ENCODE data around the gene KRT13.

Gene KRT13

GRCh38 chr17:41505007-41505808 lies at the start of gene KRT13:
KRT13 (minus strand) TSS chr17:41505612; CDS start chr17:41505550, 62 bp downstream.
- Mint-ChIP-seq H3K9me3 (no peaks in the 10 kb centered on the region), H3K27me3 (peaks cover 6% of the 10 kb centered on the region), H3K4me1 (peaks cover 7% of the 10 kb centered on the region), H3K4me3 (no peak within 1 kb of the TSS), H3K36me3 (no peaks in the 10 kb centered on the region), H3K27ac (no peak within 1 kb of the TSS)
- ATAC-seq (ENCODE audit: low read depth) (no peak), DNase-seq (ENCODE audit: low spot score in 2 of 2) (no peak)

DNA sequence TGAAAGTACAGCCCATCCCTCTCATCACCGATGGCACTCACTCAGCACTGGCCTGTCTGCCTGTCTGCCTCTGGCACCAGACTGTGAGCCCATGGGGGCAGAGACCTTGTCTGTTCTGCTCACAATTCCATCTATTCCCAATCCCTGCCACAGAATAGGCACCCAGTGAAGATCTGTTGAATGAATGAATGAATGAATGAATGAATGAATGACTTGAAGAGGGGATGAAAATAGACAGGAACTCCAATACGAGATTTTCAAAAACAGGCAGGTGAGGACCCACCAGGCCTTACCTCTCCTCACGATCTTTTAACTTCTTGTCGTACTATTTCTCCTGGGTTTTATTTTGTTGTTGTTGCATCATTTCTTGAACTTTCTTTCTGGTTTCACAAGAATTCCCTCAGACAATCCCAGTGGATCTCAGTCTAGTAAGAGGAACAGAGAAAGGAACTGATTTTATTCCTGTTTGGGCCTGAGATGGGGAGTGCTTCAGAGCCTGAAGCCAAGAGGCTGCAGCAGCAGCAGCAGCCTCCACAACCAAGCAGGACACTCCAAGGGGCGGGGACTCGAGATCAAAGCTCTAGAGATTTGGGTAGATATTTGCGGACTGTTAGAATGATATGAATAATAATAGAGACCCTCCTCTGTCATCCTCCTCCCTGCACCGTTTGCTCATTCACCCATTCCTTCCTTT lies 48.7 kb upstream of the KRT13 start:
- Mint-ChIP-seq H3K9me3 (no peaks in the 10 kb centered on the region), H3K4me3 (no peak overlapping the region), H3K4me1 (no peaks in the 10 kb centered on the region), H3K36me3 (no peaks in the 10 kb centered on the region), H3K27ac (no peak overlapping the region), H3K27me3 (peaks cover 23% of the 10 kb centered on the region)
- ATAC-seq (ENCODE audit: low read depth) (no peak), DNase-seq (ENCODE audit: low spot score in 2 of 2) (no peak)

GRCh38 chr17:41553176-41553575 lies 47.8 kb upstream of the KRT13 start:
- Mint-ChIP-seq H3K9me3 (no peaks in the 10 kb centered on the region), H3K4me1 (peaks cover 2% of the 10 kb centered on the region), H3K4me3 (no peak overlapping the region), H3K27ac (no peak overlapping the region), H3K36me3 (no peaks in the 10 kb centered on the region), H3K27me3 (peaks cover 23% of the 10 kb centered on the region)
- DNase-seq (ENCODE audit: low spot score in 2 of 2): no peak
- no peak for ATAC-seq (ENCODE audit: low read depth)

DNA sequence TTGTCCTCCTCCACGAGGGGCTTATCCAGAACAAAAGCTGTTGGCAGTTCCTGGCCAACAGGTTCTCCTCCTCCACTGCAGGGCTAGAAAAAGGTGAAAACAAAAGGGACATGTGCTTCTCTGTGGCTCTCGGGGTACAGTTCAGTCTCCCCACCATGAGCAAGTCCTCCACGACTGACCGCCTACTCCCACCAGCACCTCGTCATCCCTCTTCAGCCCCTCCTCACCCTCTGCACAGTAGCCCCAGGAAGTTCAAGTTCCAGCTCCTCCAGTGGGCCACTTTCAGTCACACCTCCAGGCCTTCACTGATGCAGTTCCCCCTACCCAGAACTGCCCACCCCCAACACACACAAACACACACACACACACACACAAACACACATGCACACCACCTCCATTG lies 47.0 kb upstream of the KRT13 start:
- Mint-ChIP-seq H3K27ac (no peak overlapping the region), H3K27me3 (peaks cover 25% of the 10 kb centered on the region), H3K9me3 (peaks cover under 1% of the 10 kb centered on the region), H3K4me3 (no peak overlapping the region), H3K4me1 (peaks cover 5% of the 10 kb centered on the region), H3K36me3 (peaks cover 2% of the 10 kb centered on the region)
- ATAC-seq (ENCODE audit: low read depth) (no peak), DNase-seq (ENCODE audit: low spot score in 2 of 2) (no peak)

DNA sequence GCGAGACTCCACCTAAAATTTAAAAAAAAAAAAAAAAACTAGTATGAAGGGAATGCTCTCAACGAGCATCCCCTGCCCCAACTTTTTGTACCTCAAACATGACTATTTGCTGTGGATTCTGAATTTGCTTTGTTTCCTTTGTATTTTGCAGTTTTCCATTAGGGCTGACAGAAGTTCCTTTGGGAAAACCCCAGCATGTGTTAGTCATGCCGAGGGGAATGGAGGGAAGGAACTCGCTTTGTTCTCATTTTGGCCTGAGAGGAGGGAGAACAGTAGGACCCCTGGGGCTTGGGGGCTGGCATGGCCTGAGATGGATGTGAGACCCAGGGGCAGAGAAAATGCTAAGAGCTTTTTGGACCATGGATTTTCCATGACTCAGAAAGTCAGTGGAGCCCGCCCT lies 46.0 kb upstream of the KRT13 start:
- no peak for DNase-seq (ENCODE audit: low spot score in 2 of 2)
- H3K36me3 Mint-ChIP-seq: peaks cover 5% of the 10 kb centered on the region
- peaks cover 7% of the 10 kb centered on the region for H3K9me3 Mint-ChIP-seq
- H3K27me3 Mint-ChIP-seq: peaks cover 29% of the 10 kb centered on the region
- ATAC-seq (ENCODE audit: low read depth): no peak
- H3K4me1 Mint-ChIP-seq: peaks cover 5% of the 10 kb centered on the region
- H3K27ac Mint-ChIP-seq: no peak overlapping the region
- H3K4me3 Mint-ChIP-seq: no peak overlapping the region

GRCh38 chr17:41549596-41550039 lies 44.2 kb upstream of the KRT13 start:
- Mint-ChIP-seq H3K4me3 (no peak overlapping the region), H3K27me3 (peaks cover 30% of the 10 kb centered on the region), H3K9me3 (peaks cover 7% of the 10 kb centered on the region), H3K4me1 (peaks cover 5% of the 10 kb centered on the region), H3K36me3 (peaks cover 5% of the 10 kb centered on the region), H3K27ac (no peak overlapping the region)
- DNase-seq (ENCODE audit: low spot score in 2 of 2) (no peak), ATAC-seq (ENCODE audit: low read depth) (no peak)

DNA sequence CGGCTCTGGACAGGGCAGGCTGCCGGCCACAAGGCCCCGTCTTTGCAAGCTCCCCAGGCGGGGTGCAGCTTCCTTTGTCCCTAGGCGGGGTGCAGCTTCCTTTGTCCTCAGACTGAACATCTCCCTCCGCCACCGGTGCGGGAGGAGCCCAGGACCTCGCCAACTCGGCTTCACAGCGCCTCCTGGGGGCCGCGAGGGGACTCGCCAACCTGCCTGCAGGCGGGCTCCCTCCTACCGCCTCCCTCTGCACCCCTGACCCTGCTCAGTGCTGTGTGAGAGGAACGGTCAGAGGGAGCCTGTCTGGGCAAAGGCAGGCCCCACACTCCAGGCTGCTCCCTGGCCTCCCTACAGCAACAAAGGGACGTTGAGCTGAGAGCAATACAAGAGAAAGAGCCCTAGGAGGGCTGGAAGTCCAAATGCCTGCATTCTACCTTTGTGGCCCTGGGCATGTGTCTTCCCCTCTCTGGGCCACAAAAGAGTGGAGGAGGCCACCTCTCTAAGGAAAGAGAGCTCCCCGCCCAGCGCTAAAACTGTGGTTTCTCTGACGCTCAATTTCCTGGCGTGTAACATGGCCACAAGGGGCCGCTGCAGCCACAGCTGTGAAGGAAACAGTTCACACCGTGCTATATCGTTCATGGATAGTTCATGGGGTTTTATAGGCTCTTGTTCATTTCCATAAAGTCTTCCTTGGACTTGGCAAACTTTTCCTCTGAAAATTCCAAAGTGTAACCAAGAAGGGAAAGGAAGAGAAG lies 43.6 kb upstream of the KRT13 start:
- Mint-ChIP-seq H3K36me3 (peaks cover 5% of the 10 kb centered on the region), H3K4me1 (peaks cover 5% of the 10 kb centered on the region), H3K4me3 (peak overlapping the region; percentile 60), H3K27ac (no peak overlapping the region), H3K9me3 (peaks cover 7% of the 10 kb centered on the region), H3K27me3 (peaks cover 27% of the 10 kb centered on the region)
- DNase-seq (ENCODE audit: low spot score in 2 of 2) (peak; percentile 57 to 67), ATAC-seq (ENCODE audit: low read depth) (peak; percentile 87)

DNA sequence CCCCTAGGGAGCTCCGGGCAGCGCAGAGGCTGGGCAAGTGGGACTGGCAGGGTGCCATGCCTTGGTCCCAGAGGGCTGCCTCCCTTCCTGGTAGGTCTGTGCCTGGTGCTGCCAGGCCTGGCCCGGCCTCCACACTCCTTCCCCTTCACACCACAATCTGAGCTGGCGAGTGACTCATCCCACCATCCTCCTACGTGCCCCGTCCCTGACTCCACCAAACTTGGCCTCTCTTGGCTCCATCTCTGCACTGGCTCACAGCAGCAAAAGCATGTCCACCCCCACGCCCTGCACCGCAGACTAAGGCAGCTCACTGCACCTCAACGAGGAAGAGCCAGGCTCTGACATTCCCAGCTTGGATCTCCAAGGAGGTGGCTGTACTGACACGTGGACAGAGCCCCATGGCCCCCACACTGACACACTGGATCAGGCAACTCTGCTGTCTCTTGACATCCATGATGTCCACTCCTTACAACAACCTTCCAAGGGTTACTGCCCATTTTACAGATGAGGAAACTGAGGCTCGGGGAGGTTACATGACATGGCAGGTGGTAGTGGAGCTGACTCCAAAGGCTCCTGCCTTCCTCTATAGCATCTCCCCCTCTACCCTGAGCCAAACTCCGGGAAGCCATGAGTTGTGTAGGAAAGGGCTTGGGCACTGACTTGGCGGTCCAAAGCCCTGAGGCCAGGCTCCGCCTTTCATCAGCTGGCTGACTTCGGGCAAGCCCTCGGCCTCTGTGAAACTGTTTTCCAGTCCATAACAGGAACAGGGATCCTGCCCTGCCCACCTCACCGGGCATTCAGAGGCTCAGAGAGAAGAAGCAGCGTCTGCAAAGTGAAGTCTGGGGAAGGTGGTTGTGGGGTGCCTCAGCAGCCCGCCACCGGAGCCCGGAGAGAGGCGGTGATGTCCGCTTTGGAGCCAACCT lies 42.8 kb upstream of the KRT13 start:
- DNase-seq (ENCODE audit: low spot score in 2 of 2): peak in 1 of 2 donors; percentile 27
- H3K27ac Mint-ChIP-seq: no peak overlapping the region
- H3K27me3 Mint-ChIP-seq: peaks cover 22% of the 10 kb centered on the region

GRCh38 chr17:41547378-41547841 lies 42.0 kb upstream of the KRT13 start:
- no peak for DNase-seq (ENCODE audit: low spot score in 2 of 2)
- no peak overlapping the region for H3K27ac Mint-ChIP-seq
- no peak overlapping the region for H3K4me3 Mint-ChIP-seq
- peaks cover 19% of the 10 kb centered on the region for H3K27me3 Mint-ChIP-seq
- peaks cover 7% of the 10 kb centered on the region for H3K9me3 Mint-ChIP-seq
- peaks cover 5% of the 10 kb centered on the region for H3K4me1 Mint-ChIP-seq
- peaks cover 5% of the 10 kb centered on the region for H3K36me3 Mint-ChIP-seq
- no peak for ATAC-seq (ENCODE audit: low read depth)

More for the DNA sequence above, 42.8 kb upstream of the KRT13 start:
- Mint-ChIP-seq H3K4me3 (no peak overlapping the region), H3K36me3 (peaks cover 5% of the 10 kb centered on the region), H3K4me1 (peaks cover 5% of the 10 kb centered on the region), H3K9me3 (peaks cover 7% of the 10 kb centered on the region)
- peak; percentile 19 for ATAC-seq (ENCODE audit: low read depth)

DNA sequence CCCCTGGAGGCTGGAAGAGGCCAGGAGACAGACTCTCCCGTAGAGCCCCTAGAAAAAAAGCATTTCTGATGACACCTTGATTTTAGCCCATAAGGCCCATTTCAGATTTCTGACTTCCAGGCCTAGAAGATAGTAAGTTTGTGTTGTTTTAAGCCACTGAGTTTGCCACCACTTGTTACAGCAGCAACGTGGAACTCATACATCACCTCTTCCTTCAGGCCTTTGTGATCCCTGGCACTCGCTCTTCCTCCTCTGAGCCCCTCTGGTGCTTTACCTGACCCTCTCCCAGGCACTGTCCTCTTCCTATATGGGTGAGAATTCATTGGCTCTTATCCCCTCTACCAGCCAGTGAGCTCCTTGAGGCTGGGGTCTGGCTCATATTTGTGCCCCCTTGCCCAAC lies 41.4 kb upstream of the KRT13 start:
- Mint-ChIP-seq H3K27me3 (peaks cover 17% of the 10 kb centered on the region), H3K36me3 (peaks cover 5% of the 10 kb centered on the region), H3K9me3 (peaks cover 7% of the 10 kb centered on the region)

DNA sequence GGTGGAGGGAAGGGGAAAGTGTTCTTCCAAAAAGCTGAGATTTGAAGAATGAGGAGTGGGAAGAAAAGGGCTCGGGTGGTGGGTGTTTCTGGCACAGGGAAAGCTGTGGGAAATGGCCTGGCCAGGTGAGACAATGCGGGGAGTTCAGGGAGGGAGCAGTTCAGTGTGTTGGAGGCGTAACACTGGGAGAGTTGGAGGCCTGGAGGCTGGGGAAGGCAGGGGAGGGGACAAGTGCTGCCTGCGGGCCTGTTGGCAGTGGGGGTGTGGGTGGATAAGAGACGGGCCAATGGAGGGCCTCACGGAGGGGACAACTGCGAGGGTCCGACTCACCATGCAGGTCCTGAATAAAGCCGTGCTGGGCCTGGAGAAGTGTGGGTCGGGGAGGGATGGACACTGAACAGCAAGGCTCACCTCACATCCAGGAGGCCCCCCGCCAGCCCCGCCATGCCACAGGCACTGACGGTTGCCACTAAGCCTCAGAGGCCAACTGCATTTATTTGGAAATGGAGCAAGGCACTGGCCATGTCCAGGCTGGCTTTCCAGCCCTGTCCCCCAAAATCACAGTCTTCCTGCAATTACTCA lies 40.5 kb upstream of the KRT13 start:
- Mint-ChIP-seq H3K4me3 (no peak overlapping the region), H3K9me3 (peaks cover 7% of the 10 kb centered on the region), H3K36me3 (peaks cover 5% of the 10 kb centered on the region), H3K4me1 (peaks cover 5% of the 10 kb centered on the region), H3K27ac (no peak overlapping the region), H3K27me3 (peaks cover 17% of the 10 kb centered on the region)
- ATAC-seq (ENCODE audit: low read depth) (no peak), DNase-seq (ENCODE audit: low spot score in 2 of 2) (no peak)

More for the DNA sequence above, 41.4 kb upstream of the KRT13 start:
- Mint-ChIP-seq H3K4me1 (peaks cover 5% of the 10 kb centered on the region), H3K27ac (no peak overlapping the region), H3K4me3 (no peak overlapping the region)
- DNase-seq (ENCODE audit: low spot score in 2 of 2) (no peak), ATAC-seq (ENCODE audit: low read depth) (no peak)

DNA sequence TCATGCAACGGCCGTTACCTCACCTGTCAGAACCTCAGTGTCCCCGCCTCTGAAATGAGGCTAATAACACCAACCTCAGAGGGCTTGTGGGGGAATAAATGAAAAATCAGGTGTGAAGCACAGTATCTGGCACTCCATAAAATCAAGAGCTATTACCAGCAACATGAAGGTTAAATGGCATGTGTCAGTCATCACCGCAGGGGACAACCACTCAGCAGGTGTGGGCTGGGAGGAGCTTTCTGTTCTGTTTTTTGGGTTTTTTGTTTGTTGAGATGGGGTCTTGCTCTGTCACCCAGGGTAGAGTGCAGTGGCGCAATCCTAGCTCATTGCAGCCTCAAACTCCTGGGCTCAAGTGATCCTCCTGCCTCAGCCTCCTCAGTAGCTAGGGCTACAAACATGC lies 39.5 kb upstream of the KRT13 start:
- Mint-ChIP-seq H3K4me3 (no peak overlapping the region), H3K27me3 (peaks cover 19% of the 10 kb centered on the region), H3K27ac (no peak overlapping the region), H3K36me3 (peaks cover 5% of the 10 kb centered on the region), H3K4me1 (peaks cover 5% of the 10 kb centered on the region), H3K9me3 (peaks cover 7% of the 10 kb centered on the region)
- no peak for ATAC-seq (ENCODE audit: low read depth)
- DNase-seq (ENCODE audit: low spot score in 2 of 2): no peak

- peaks cover 5% of the 10 kb centered on the region for H3K4me1 Mint-ChIP-seq
These were observed 39.1 kb upstream of the KRT13 start for GRCh38 chr17:41544491-41544892.

More at GRCh38 chr17:41544491-41544892, 39.1 kb upstream of the KRT13 start:
- Mint-ChIP-seq H3K9me3 (peaks cover 7% of the 10 kb centered on the region), H3K27me3 (peaks cover 19% of the 10 kb centered on the region), H3K4me3 (no peak overlapping the region), H3K36me3 (peaks cover 5% of the 10 kb centered on the region), H3K27ac (no peak overlapping the region)
- ATAC-seq (ENCODE audit: low read depth) (no peak), DNase-seq (ENCODE audit: low spot score in 2 of 2) (no peak)

Data from memory B cell (primary cell).